Neural crest cell (in vitro differentiated cells): Measurements from ENCODE around the gene ECSIT. TPM values are rescaled to one million over a fixed set of nuclear protein-coding genes. Genes with fewer than 3 reads are reported as not detected.
"Not testable (repeated sequence)": the region's sequence is repeated elsewhere in the genome, so short reads cannot be mapped to it uniquely, and the experiment has no call there.

Source experiments
- DNase-seq: peaks from one replicate; pipeline ENCODE4 v3.0.0; 2021; ENCODE audit warnings: low read depth, mixed read lengths, low spot score
- H3K27ac Mint-ChIP-seq: one replicate; pipeline ENCODE4 v1.8.0; 2021; ENCODE audit warnings: mild to moderate bottlenecking, mixed read lengths; ENCODE audit not compliant: unreplicated experiment
- H3K27me3 Mint-ChIP-seq: 2 replicates; pipeline ENCODE4 v1.8.0; 2021; ENCODE audit warnings: low read depth, mild to moderate bottlenecking, mixed read lengths
- H3K36me3 Mint-ChIP-seq: 2 replicates; pipeline ENCODE4 v1.8.0; 2021; ENCODE audit warnings: low read depth, mild to moderate bottlenecking, mixed read lengths
- H3K4me1 Mint-ChIP-seq: 2 replicates; pipeline ENCODE4 v1.8.0; 2021; ENCODE audit warnings: mixed read lengths
- H3K4me3 Mint-ChIP-seq: one replicate; pipeline ENCODE4 v1.8.0; 2021; ENCODE audit warnings: mild to moderate bottlenecking, mixed read lengths
- H3K9me3 Mint-ChIP-seq: 2 replicates; pipeline ENCODE4 v1.8.0; 2021; ENCODE audit warnings: mixed read lengths
- microRNA-seq: library from miRNA; unstranded; fragments of <30 nt; microRNA quantifications from one replicate; pipeline ENCODE4, GENCODE V29; 2020
- total RNA-seq: library from RNA; stranded (reverse); gene quantifications from 2 replicates; pipeline ENCODE4 v1.2.1, GENCODE V29; 2021
- TF ChIP-seq, protein P1 (sequence below): fragments of 200-600 bp; sonication (generic); conservative IDR thresholded peaks from 2 replicates; pipeline ENCODE4 v1.5.0; 2021; ENCODE audit warnings: antibody characterized with exemption, mild to moderate bottlenecking

Gene ECSIT
- total RNA-seq, 1 donor from 2014 or later, result 49.4 TPM

GRCh38 chr19:11460207-11460606 lies 68.7 kb downstream of the ECSIT start:
- DNase-seq, result no peak
- Mint-ChIP-seq H3K9me3 (no peaks in the 10 kb centered on the region), H3K4me1 (no peaks in the 10 kb centered on the region), H3K27me3 (no peaks in the 10 kb centered on the region), H3K4me3 (no peak overlapping the region), H3K27ac (no peak overlapping the region), H3K36me3 (peaks cover 5% of the 10 kb centered on the region)
- TF ChIP-seq, protein P1, sequence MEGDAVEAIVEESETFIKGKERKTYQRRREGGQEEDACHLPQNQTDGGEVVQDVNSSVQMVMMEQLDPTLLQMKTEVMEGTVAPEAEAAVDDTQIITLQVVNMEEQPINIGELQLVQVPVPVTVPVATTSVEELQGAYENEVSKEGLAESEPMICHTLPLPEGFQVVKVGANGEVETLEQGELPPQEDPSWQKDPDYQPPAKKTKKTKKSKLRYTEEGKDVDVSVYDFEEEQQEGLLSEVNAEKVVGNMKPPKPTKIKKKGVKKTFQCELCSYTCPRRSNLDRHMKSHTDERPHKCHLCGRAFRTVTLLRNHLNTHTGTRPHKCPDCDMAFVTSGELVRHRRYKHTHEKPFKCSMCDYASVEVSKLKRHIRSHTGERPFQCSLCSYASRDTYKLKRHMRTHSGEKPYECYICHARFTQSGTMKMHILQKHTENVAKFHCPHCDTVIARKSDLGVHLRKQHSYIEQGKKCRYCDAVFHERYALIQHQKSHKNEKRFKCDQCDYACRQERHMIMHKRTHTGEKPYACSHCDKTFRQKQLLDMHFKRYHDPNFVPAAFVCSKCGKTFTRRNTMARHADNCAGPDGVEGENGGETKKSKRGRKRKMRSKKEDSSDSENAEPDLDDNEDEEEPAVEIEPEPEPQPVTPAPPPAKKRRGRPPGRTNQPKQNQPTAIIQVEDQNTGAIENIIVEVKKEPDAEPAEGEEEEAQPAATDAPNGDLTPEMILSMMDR, result peak; percentile 28

DNA sequence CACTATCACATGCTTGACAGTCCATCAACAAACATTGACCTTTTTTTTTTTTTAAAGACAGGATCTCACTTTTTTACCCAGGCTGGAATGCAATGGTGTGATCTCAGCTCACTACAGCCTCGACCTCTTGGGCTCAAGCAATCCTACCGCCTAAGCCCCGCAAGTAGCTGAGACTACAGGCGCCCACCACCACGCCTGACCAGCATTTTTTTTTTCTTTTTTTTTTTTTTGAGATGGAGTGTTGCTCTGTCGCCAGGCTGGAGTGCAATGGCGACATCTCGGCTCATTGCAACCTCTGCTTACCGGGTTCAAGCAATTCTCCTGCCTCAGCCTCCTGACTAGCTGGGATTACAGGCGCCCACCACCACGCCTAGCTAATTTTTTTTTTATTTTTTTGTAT lies 70.0 kb downstream of the ECSIT start:
- not testable (repeated sequence) for H3K27ac Mint-ChIP-seq

DNA sequence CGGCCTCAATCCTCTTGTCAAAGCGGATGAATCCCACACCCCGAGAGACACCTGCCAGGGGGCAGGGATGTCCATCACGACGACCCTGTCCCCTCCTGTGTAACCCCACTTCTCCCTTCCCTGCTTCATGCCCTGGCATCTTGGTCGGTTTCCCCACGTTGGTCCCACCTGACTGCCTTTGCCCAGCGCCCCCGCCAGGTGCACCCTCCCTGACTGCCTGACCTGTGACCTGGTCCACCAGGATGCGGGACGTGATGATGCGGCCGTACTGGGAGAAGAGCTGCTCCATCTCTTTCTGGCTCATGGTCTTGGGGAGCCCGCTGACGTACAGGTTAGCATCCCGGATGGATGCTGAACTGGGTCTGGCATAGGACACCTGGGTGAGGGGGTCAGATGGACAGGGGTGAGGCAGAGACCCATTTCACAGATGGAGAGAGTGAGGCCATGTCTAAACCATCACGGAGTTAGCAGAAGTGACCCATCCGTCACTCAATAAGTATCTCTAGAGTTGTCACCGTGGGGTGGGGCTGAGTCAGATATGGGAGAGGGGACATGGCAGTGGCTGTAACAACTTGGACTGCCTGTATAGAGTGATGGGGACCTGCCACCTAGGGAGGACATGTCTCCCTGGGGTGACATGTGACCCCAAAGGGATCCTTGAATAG lies 70.6 kb downstream of the ECSIT start:
- Mint-ChIP-seq H3K4me1 (peaks cover 2% of the 10 kb centered on the region), H3K9me3 (no peaks in the 10 kb centered on the region), H3K4me3 (no peak overlapping the region), H3K27ac (no peak overlapping the region), H3K36me3 (peaks cover 5% of the 10 kb centered on the region), H3K27me3 (no peaks in the 10 kb centered on the region)
- TF ChIP-seq, protein P1, result no peak
- DNase-seq, result no peak

More for the DNA sequence above, 70.0 kb downstream of the ECSIT start:
- H3K9me3 Mint-ChIP-seq, DNase-seq, H3K4me3 Mint-ChIP-seq, H3K27me3 Mint-ChIP-seq, H3K36me3 Mint-ChIP-seq, H3K4me1 Mint-ChIP-seq: not testable (repeated sequence)

DNA sequence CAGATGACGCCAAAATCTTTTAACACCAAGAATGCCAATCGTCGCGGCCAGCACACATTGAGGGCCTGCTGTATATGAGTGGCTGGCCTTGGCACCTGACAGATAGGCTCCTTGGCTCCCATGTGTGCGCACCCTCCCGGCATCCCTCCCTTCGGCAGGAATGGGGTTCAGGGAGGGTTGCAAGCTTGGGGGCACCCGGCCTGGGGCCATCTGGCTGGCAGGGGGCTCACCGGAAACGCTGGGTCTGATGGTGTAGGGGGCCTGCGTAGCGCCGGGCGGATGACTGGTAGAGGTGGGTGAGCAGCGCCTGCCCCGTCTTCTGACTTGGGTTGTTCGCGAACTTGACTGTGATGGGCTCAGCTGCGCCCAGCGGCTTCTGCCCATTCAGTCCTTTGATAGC lies 71.1 kb downstream of the ECSIT start:
- Mint-ChIP-seq H3K4me1 (peaks cover 4% of the 10 kb centered on the region), H3K27ac (no peak overlapping the region), H3K36me3 (no peaks in the 10 kb centered on the region), H3K9me3 (no peaks in the 10 kb centered on the region), H3K27me3 (no peaks in the 10 kb centered on the region), H3K4me3 (no peak overlapping the region)
- TF ChIP-seq, protein P1, result no peak
- no peak for DNase-seq

DNA sequence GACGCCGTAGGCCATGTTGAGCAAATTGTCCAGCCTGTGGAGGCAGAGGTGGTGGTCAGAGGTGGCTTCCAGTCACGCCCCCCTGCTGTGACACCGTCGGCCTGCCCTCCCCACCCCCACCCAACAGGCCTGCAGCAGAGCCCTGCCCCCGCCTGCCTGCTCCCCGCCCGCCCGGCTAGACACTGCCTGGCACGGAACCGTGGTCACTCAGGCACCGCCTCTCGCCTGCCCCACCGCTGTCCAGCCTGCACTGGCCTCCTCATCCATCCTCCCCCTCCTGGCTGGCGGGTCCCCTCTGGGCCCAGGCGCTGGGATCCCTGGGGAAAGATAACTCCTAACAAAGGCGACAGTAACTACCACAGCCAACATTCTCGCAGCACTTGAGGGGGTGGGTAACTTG lies 71.8 kb downstream of the ECSIT start:
- H3K27ac Mint-ChIP-seq, result no peak overlapping the region
- no peaks in the 10 kb centered on the region for H3K36me3 Mint-ChIP-seq
- peaks cover 10% of the 10 kb centered on the region for H3K4me1 Mint-ChIP-seq
- DNase-seq, result no peak
- H3K4me3 Mint-ChIP-seq, result no peak overlapping the region
- TF ChIP-seq, protein P1, result no peak
- H3K9me3 Mint-ChIP-seq, result no peaks in the 10 kb centered on the region
- H3K27me3 Mint-ChIP-seq, result no peaks in the 10 kb centered on the region

DNA sequence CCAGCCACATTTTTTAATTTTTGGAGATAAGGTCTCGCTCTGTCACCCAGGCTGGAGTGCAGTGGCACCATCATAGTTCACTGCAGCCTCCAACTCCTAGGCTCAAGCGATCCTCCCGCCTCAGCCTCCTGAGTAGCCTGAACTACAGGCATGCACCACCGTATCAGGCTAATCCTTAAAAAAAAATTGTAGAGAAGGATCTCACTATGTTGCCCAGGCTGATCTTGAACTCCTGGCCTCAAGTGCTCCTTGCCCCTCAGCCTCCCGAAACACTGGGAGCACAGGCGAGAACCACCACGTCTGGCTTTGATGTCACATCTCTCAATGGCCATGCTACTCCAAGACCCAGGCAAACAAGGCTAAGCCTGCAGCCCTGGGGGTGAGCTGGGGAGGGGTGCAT lies 72.3 kb downstream of the ECSIT start:
- H3K4me3 Mint-ChIP-seq, result no peak overlapping the region
- no peak for DNase-seq
- H3K27me3 Mint-ChIP-seq, result no peaks in the 10 kb centered on the region
- peaks cover 13% of the 10 kb centered on the region for H3K4me1 Mint-ChIP-seq
- no peaks in the 10 kb centered on the region for H3K9me3 Mint-ChIP-seq
- no peaks in the 10 kb centered on the region for H3K36me3 Mint-ChIP-seq
- TF ChIP-seq, protein P1, result no peak
- H3K27ac Mint-ChIP-seq, result no peak overlapping the region

Small RNA genes within 50 kb of the gene (microRNA-seq; reads per million reads assigned to microRNA genes)
- gene MIR7974, result 1.8 reads per million

Other genes starting within 250 kb of the ECSIT start
- not detected in 2 replicates for gene TSPAN16, start 233.0 kb downstream of the ECSIT start, total RNA-seq
- 15.1 and 15.4 TPM in 2 replicates for gene RAB3D, start 189.5 kb downstream of the ECSIT start, total RNA-seq
- gene TMEM205, start 182.9 kb downstream of the ECSIT start, total RNA-seq, result 34.8 and 36.1 TPM in 2 replicates
- gene CCDC159, start 182.6 kb downstream of the ECSIT start, total RNA-seq, result 7.0 and 10.3 TPM in 2 replicates
- gene PLPPR2, start 173.7 kb downstream of the ECSIT start, total RNA-seq, result 10.3 and 12.3 TPM in 2 replicates
- gene SWSAP1, start 154.5 kb downstream of the ECSIT start, total RNA-seq, result 2.9 and 3.5 TPM in 2 replicates
- 3.5 and 4.5 TPM in 2 replicates for gene EPOR, start 144.8 kb downstream of the ECSIT start, total RNA-seq
- 0.30 and 0.55 TPM in 2 replicates for gene RGL3, start 109.8 kb downstream of the ECSIT start, total RNA-seq
- 2.2 and 3.1 TPM in 2 replicates for gene ODAD3, start 94.0 kb downstream of the ECSIT start, total RNA-seq
- gene PRKCSH, start 93.5 kb downstream of the ECSIT start, total RNA-seq, result 388 and 391 TPM in 2 replicates
- gene ELAVL3, start 48.1 kb downstream of the ECSIT start, total RNA-seq, result 39.7 and 42.8 TPM in 2 replicates
- gene ZNF653, start 23.3 kb downstream of the ECSIT start, total RNA-seq, result 17.9 and 19.0 TPM in 2 replicates
- gene CNN1, start 9.7 kb upstream of the ECSIT start, total RNA-seq, result 1.6 and 1.8 TPM in 2 replicates
- gene ELOF1, start 30.1 kb upstream of the ECSIT start, total RNA-seq, result 69.8 and 70.0 TPM in 2 replicates
- 1.2 and 2.5 TPM in 2 replicates for gene ACP5, start 48.5 kb upstream of the ECSIT start, total RNA-seq
- gene ZNF627, start 68.3 kb upstream of the ECSIT start, total RNA-seq, result 22.2 and 26.9 TPM in 2 replicates
- 8.7 and 8.8 TPM in 2 replicates for gene ZNF823, start 209.8 kb upstream of the ECSIT start, total RNA-seq
- gene ZNF441, start 237.9 kb upstream of the ECSIT start, total RNA-seq, result 3.9 and 5.7 TPM in 2 replicates